GM19468 (cell line): ENCODE data around the gene CNR1.
A peak's percentile ranks its signal among the peaks of the same experiment; 100 is the strongest.

ENCODE experiments used
- ATAC-seq: cut with Tn5 transposase; IDR thresholded peaks from one replicate; pipeline ENCODE4 v1.9.1; 2021; ENCODE audit warnings: mild to moderate bottlenecking, moderate library complexity, moderate number of reproducible peaks; ENCODE audit not compliant: unreplicated experiment; ENCODE audit errors: extremely low read depth

The CNR1 gene

GRCh38 chr6:88144637-88145297 lies 21.4 kb downstream of the CNR1 start:
- no peak for ATAC-seq

DNA sequence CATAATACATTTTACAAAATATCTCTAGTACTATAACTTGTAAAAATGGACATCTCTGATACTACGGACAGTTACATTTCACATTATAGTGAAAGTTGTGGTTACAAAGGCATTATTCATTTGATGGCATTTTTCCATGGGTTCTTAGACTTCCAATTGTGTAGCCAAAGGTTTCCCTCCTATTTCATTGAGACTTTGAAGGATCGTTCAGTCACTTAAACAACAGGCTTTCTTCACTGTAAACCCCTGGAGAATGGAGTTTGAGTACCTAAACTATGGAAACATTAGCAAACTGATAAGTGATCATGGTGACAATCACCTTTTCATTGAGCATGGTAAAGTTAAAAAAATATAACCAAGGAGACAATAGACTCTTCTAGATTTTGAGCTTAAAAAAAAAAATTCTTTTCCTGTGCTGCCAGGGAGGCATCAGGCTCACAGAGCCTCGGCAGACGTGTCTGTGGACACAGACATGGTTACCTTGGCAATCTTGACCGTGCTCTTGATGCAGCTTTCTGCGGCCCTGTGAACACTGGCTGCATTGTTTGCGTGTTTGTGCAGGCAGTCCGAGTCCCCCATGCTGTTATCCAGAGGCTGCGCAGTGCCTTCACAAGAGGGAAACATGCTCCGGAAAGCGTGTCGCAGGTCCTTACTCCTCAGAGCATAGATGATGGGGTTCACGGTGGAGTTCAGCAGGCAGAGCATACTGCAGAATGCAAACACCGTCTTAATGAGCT lies 22.6 kb downstream of the CNR1 start:
- ATAC-seq: no peak

GRCh38 chr6:88142297-88142668 lies 23.9 kb downstream of the CNR1 start:
- ATAC-seq: no peak

- ATAC-seq: peak; percentile 91
Measured at GRCh38 chr6:88141561-88142296, 24.4 kb downstream of the CNR1 start.

DNA sequence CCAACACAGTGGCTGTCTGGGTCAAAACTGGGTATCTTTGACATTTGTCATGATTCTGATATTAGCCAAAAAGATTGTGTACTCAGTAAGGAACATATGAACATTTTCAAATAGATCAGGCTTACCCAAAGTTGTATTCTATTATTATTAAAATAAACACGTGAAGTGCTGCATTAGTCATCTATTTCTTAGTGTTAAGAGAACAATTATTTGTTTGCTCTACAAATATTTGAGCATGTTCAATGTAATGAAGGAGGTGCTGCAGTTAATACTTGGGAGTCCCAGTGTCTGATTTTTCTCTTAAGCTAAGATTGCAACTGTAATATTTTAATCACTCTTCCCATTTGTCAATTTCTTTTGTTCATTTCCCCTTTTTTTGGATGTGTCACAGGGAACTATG lies 28.2 kb downstream of the CNR1 start:
- ATAC-seq: no peak

GRCh38 chr6:88135578-88136114 lies 30.5 kb downstream of the CNR1 start:
- peak; percentile 70 for ATAC-seq

- no peak for ATAC-seq
Measured at GRCh38 chr6:88134575-88134974, 31.6 kb downstream of the CNR1 start.

- ATAC-seq: no peak
Measured at GRCh38 chr6:88133718-88134117, 32.4 kb downstream of the CNR1 start.

DNA sequence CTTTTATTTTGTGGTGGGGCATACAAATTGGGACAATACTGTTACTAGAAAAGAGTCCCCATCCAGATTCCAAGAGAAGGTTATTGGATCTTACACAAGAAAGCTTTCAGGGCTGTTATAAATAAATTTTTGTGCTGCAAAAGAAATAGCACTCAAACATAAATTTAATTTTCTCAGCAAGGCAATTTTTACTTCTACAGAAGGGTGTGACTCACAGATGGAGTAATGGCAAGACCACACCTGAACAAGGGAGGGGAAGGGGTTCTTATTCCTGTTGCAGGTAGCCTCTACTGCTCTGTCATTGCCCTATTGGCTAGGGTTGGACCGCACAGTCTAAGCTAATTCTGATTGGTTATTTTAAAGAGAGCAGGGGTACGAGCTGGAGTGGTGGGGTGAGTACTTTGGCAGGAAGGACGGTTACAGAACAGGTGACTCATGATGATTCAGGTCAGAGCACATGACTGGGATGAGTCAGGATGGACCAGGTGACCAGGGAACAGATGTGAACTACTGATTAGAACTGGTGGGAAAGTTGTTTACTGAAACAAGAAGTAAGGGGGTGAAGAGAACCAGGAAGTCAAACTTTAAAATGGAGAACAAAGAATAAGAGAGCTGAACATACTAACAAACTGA lies 41.1 kb downstream of the CNR1 start:
- ATAC-seq: no peak

GRCh38 chr6:88120635-88121034 lies 45.5 kb downstream of the CNR1 start:
- no peak for ATAC-seq

DNA sequence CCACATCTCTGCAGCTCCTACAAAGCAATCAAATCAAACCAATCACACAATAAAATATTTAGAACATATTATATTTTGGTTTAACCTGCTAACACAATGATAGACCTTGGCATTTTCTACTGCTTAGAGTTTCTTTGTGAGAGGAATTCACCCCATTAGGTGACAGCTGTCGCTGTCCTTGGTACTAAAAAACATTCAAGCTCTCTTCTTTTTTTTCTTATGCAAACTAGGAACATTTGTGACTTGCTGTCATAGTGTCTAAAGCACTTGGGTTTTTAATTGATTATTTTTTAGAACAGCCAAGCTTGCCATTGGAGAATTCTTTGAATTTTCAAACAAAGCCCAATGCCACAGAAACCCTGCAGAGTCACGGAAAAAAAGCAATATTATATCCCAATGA lies 46.4 kb downstream of the CNR1 start:
- no peak for ATAC-seq

GRCh38 chr6:88116276-88116675 lies 49.9 kb downstream of the CNR1 start:
- no peak for ATAC-seq

- no peak for ATAC-seq
Measured at GRCh38 chr6:88115307-88115706, 50.8 kb downstream of the CNR1 start.

- ATAC-seq: no peak
Measured at GRCh38 chr6:88114838-88115237, 51.3 kb downstream of the CNR1 start.

GRCh38 chr6:88111991-88112390 lies 54.2 kb downstream of the CNR1 start:
- no peak for ATAC-seq

- ATAC-seq: no peak
Measured at GRCh38 chr6:88107241-88107640, 58.9 kb downstream of the CNR1 start.

GRCh38 chr6:88105741-88106340 lies 60.3 kb downstream of the CNR1 start:
- no peak for ATAC-seq
